ACC112 (cell line): Measurements from ENCODE around the gene SLAMF6.

ENCODE experiments used
- H2AFZ ChIP-seq: fragments of 200-600 bp; sonication (generic); one replicate; pipeline ENCODE4 v1.6.0; 2017; ENCODE audit warnings: antibody characterized with exemption, low read length; ENCODE audit not compliant: unreplicated experiment
- H3K27ac ChIP-seq: fragments of 200-600 bp; sonication (generic); 2 replicates; pipeline ENCODE4 v1.5.1; 2014; ENCODE audit warnings: low read depth, mild to moderate bottlenecking, antibody characterized with exemption, low read length, moderate library complexity
- H3K27me3 ChIP-seq: fragments of 200-600 bp; sonication (generic); 2 replicates; pipeline ENCODE4 v1.6.1; 2014; ENCODE audit warnings: mild to moderate bottlenecking, antibody characterized with exemption, low read length, moderate library complexity, mixed read lengths; ENCODE audit not compliant: insufficient read depth
- H3K36me3 ChIP-seq: fragments of 200-600 bp; sonication (generic); 2 replicates; pipeline ENCODE4 v1.6.1; 2016; ENCODE audit warnings: mild to moderate bottlenecking, antibody characterized with exemption, low read length, moderate library complexity, mixed read lengths; ENCODE audit not compliant: insufficient read depth
- H3K4me1 ChIP-seq: fragments of 200-600 bp; sonication (generic); one replicate; pipeline ENCODE4 v1.6.1; 2016; ENCODE audit warnings: low read length, mixed read lengths; ENCODE audit not compliant: insufficient read depth, unreplicated experiment, control insufficient read depth
- H3K4me3 ChIP-seq: fragments of 200-600 bp; sonication (generic); 2 replicates; pipeline ENCODE4 v1.5.1; 2014; ENCODE audit warnings: mild to moderate bottlenecking, low read depth, low read length
- H3K79me2 ChIP-seq: fragments of 200-600 bp; sonication (generic); one replicate; pipeline ENCODE4 v1.6.0; 2016; ENCODE audit warnings: low read length; ENCODE audit not compliant: control insufficient read depth, unreplicated experiment, insufficient read depth

SLAMF6 gene

DNA sequence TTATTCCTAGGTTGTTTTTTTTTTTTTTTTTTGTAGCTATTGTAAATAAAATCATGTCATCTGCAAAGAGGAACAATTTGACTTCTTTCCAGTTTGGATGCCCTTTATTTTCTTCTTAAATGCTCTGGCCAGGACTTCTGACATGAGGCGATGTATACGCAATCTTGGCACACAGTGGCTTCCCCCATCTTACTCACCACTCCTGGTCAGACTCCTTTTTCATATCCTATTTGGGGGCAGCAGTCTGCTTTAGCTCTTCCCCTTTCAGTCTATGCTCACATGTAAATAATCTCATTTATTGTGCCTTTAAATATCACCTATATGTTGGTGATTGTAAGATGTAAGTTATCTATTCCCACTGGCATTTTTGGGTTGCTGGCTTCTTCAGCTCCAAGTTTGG is 56.1 kb downstream of the SLAMF6 start:
- Histone ChIP-seq H3K27ac (no peak overlapping the region), H2AFZ (no peak overlapping the region), H3K27me3 (peaks cover 39% of the 10 kb centered on the region), H3K36me3 (no peaks in the 10 kb centered on the region), H3K79me2 (no peaks in the 10 kb centered on the region), H3K4me1 (no peaks in the 10 kb centered on the region), H3K4me3 (no peak overlapping the region)

DNA sequence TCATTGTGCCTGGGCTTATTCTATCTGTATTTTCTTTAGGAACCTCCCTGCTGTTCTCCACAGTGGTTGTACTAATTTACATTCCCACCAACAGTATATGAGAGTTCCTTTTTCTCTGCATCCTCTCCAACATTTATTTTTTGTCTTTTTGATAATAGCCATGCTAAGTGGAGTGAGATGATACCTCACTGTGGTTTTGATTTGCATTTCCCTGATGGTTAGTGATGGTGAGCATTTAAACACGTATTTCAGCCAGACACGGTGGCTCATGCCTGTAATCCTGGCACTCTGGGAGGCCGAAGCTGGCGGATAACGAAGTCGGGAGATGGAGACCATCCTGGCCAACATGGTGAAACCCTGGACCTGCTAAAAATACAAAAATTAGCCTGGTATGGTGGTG is 57.9 kb downstream of the SLAMF6 start:
- peaks cover 3% of the 10 kb centered on the region for H3K4me1 ChIP-seq
- no peak overlapping the region for H3K4me3 ChIP-seq
- no peaks in the 10 kb centered on the region for H3K79me2 ChIP-seq
- no peaks in the 10 kb centered on the region for H3K36me3 ChIP-seq
- H3K27ac ChIP-seq = no peak overlapping the region
- no peak overlapping the region for H2AFZ ChIP-seq
- peaks cover 22% of the 10 kb centered on the region; the same call in 1 of the 2 replicates for H3K27me3 ChIP-seq

DNA sequence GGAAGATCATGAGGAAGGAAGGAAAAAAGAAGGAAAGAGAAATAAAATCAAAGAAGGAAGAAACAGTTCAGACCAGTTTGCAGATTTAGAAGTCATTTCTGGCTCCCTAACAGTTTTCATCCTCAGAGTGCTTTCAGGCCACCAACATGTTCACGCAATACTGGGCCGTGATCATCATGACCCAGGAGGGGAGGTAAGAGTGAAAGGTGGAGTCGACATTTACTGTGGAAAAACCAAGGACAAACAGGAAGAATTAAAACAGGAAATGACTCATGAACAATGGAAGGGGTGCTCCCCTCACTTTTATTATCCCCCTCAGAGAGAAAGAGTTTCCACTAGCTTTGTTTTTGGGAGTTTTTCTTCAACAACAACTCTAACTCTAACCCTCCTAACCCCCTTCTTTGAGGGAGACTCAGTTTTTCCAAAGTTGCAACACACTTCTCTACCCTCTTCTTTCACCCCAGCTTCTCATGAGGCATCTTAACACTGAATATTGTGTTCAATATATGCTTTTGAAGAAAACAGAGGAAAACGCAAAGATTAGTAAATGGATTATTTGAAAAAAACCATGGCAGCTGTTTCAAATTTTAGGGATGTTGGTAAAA is 62.3 kb downstream of the SLAMF6 start:
- H3K79me2 ChIP-seq = no peaks in the 10 kb centered on the region
- peaks cover 29% of the 10 kb centered on the region for H3K27me3 ChIP-seq
- no peak overlapping the region for H2AFZ ChIP-seq
- no peak overlapping the region for H3K27ac ChIP-seq
- H3K4me3 ChIP-seq = no peak overlapping the region
- no peaks in the 10 kb centered on the region for H3K36me3 ChIP-seq
- H3K4me1 ChIP-seq = peaks cover 3% of the 10 kb centered on the region

DNA sequence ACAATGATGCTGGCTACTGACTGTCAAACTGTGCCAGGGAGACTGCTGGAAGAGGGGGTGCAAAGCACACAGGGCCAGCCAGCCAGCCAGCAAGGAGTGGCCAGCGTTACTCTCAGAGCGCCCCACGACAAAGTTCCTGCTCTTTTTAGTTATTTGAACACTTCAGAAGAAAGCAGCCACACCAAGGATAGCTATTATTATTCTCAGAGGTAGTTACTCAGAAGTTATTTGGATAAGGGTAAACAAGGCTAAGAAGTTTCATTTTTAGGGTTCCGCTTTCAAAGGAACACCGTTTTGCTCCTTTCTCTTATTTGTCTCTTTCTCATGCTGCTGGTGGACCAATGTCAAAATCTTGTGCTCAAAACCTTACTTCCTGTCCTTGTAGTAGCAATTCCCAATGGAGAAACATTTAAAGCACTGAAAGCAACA is 62.8 kb downstream of the SLAMF6 start:
- peaks cover 3% of the 10 kb centered on the region for H3K4me1 ChIP-seq
- no peaks in the 10 kb centered on the region for H3K79me2 ChIP-seq
- peaks cover 29% of the 10 kb centered on the region for H3K27me3 ChIP-seq
- H3K27ac ChIP-seq = no peak overlapping the region
- H3K36me3 ChIP-seq = no peaks in the 10 kb centered on the region
- H2AFZ ChIP-seq = no peak overlapping the region
- H3K4me3 ChIP-seq = no peak overlapping the region

DNA sequence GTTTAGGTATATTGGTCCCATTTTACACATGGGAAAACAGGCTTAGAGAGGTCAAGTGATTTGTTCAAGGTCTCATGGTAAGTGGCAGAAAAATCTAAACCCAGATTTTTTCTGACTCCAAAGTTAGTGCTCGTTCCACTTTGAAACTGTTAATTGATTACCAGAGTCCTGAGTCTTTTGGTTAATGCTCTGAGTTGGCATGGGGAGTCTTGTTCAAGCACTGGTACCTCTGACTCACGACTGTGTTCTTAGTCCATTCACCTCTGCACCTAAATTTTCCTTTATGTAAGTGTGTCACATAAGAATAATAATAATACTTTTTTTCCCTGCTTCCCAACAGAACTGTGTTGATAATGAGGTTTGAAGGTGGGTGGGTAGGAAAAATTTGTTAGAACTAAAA is 63.4 kb downstream of the SLAMF6 start:
- peaks cover 29% of the 10 kb centered on the region for H3K27me3 ChIP-seq
- no peak overlapping the region for H3K27ac ChIP-seq
- H3K4me3 ChIP-seq = no peak overlapping the region
- H2AFZ ChIP-seq = no peak overlapping the region
- peaks cover 3% of the 10 kb centered on the region for H3K4me1 ChIP-seq
- H3K79me2 ChIP-seq = no peaks in the 10 kb centered on the region
- H3K36me3 ChIP-seq = no peaks in the 10 kb centered on the region

DNA sequence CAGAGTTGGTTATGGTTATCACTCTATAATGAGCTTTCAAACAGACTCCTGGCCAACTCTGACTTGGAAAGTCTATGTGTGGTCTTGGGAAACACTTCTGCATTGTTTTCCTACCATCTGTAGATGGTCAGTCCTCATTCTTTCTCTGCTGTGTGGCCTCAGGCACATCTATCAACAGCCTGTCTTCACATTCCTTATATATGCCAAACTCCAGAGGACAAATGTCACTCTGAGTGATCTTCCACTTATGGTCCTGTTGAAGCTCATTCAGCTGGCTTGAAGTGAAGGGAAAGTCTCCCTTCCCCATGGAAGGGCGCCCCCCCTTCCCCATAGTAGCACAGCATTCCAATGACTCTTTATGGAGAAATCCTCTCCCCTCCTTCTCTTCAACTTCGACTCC is 64.0 kb downstream of the SLAMF6 start:
- Histone ChIP-seq H3K79me2 (no peaks in the 10 kb centered on the region), H3K4me1 (peaks cover 3% of the 10 kb centered on the region), H3K27ac (no peak overlapping the region), H3K4me3 (no peak overlapping the region), H3K27me3 (peaks cover 29% of the 10 kb centered on the region), H3K36me3 (no peaks in the 10 kb centered on the region), H2AFZ (no peak overlapping the region)

DNA sequence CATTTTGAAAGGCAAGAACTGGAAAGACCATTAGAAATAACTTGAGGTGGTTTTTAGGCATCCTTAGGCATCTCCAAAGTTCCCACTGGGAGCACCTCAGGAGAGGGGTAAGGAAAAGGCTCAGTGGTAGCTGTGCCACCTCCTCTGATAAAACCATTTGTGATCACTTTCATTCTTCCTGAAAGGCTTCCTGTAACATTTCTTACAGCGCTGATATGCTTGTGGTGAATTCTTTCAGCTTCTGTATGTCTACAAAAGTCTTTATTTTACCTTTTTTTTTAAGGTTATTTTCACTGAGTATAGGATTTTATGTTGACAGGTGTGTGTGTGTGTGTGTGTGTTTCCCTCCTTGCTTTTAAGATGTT is 67.9 kb downstream of the SLAMF6 start:
- Histone ChIP-seq H3K36me3 (no peaks in the 10 kb centered on the region), H3K4me3 (no peak overlapping the region), H3K27me3 (peaks cover 45% of the 10 kb centered on the region), H3K79me2 (no peaks in the 10 kb centered on the region), H2AFZ (no peak overlapping the region), H3K4me1 (no peaks in the 10 kb centered on the region), H3K27ac (no peak overlapping the region)

DNA sequence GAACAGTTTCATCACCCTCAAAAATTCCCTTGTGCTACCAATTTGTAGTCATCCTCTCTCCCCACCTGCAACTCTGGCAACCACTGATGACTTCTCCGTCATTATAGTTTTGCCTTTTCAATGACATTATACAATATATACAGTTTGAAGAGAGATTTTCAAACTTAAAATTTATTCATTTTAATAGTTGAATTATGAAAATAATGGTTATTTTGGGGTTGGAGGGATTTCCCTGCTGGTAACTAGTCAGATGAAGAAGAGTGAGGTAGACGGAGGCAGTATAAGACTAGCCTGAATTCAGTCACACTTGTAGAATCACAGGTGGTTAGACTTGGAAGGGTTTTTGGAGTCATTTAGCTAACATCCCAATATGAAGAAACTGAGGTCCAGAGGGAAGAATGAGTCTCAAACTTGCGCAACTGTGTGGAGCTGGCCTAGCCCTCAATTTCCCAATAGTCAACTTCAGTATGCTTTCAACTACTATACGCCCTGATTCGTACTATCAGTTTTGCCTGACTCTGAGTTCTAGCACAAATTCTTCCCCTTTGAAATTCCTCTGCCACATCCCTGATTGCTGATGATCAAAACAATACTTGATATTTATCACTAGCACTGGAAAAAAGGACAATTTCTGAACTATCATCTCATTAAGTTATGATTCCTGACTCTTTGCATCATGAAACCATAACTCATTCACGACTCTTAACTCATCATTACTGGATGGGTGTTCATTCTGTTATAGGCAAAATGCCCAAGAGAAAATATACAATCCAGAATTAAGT is 68.5 kb downstream of the SLAMF6 start:
- H3K27ac ChIP-seq = no peak overlapping the region
- H3K79me2 ChIP-seq = no peaks in the 10 kb centered on the region
- no peak overlapping the region for H3K4me3 ChIP-seq
- no peaks in the 10 kb centered on the region for H3K4me1 ChIP-seq
- H3K36me3 ChIP-seq = no peaks in the 10 kb centered on the region
- no peak overlapping the region for H2AFZ ChIP-seq
- H3K27me3 ChIP-seq = peaks cover 39% of the 10 kb centered on the region

DNA sequence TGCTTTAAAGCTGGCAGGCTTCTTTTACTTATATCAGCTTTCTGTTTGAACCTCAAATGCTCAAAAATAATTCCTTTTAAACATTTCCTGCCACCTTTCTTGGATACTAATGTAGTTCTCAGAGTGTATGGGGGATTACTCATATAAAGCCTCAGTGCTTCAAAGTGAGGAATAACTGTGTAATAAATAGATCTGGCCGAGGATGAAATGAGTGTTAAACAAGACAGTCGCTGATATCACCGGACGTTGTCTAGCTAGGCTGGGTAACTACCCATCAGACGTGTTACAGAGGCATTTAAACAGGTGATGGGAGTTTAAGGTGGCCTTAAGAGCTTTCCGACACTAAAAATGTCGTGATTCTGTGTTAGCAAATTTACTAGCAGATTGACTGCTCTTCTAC is 69.6 kb downstream of the SLAMF6 start:
- H3K27ac ChIP-seq = no peak overlapping the region
- no peak overlapping the region for H2AFZ ChIP-seq
- no peak overlapping the region for H3K4me3 ChIP-seq
- H3K27me3 ChIP-seq = peaks cover 38% of the 10 kb centered on the region
- no peaks in the 10 kb centered on the region for H3K79me2 ChIP-seq
- H3K4me1 ChIP-seq = no peaks in the 10 kb centered on the region
- no peaks in the 10 kb centered on the region for H3K36me3 ChIP-seq

DNA sequence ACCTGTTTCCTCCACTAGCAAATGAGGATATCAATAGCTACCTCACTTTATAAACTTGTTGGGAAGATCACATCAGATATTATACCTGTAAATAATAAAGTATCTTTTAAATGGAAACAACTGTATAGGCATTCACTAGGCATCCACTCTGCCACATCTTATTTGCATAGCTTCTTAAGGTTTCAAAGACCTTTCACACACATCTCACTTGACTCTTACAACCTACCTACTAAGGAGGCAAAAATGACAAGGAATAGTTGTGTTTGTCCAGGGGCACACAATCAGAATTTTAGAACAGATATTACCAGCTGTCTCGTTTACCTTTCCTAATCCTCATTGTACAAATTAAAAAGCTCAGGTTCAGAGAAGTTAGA is 71.2 kb downstream of the SLAMF6 start:
- H3K36me3 ChIP-seq = no peaks in the 10 kb centered on the region
- no peak overlapping the region for H3K27ac ChIP-seq
- no peak overlapping the region for H2AFZ ChIP-seq
- no peaks in the 10 kb centered on the region for H3K79me2 ChIP-seq
- no peaks in the 10 kb centered on the region for H3K4me1 ChIP-seq
- no peak overlapping the region for H3K4me3 ChIP-seq
- peaks cover 37% of the 10 kb centered on the region for H3K27me3 ChIP-seq

DNA sequence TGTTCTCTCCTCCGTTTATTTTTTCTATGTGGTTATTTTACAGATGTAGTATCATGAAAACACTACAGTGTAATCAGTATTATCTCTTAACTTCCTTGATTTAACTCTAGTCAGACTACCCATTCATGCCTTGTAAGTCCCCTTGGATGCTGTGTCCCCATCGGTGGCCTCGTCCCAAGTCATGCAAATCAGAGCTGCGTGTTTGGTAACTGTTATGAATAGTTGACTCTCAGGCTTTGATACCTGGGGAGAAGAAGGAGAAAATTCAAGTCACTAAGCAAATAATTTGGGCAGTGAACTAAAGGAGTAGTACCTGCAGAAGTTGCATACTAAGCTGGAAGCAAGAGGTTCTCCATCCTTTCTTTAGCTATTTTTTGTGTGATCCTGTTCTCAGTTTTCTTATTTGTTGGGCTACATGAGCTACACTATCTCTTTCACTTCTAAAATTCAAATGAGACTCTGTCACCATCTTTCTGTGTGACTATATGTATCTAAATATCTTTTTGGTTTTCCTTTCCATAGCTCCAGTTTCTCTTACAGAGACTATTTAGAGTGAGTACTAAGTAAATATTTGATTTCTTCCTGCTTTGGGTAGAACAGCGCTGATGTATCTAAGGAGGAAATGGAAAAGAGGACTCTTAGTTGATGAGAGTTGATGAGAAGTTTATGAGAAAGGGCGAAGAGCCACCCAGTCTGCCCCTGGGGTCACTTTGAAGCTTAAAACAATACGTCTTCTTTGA is 71.8 kb downstream of the SLAMF6 start:
- no peaks in the 10 kb centered on the region for H3K79me2 ChIP-seq
- H2AFZ ChIP-seq = no peak overlapping the region
- no peak overlapping the region for H3K27ac ChIP-seq
- peaks cover 37% of the 10 kb centered on the region for H3K27me3 ChIP-seq
- no peak overlapping the region for H3K4me3 ChIP-seq
- H3K4me1 ChIP-seq = no peaks in the 10 kb centered on the region
- H3K36me3 ChIP-seq = no peaks in the 10 kb centered on the region
